A172 (cell line): Measurements from ENCODE around the gene JAM2. TPM values are rescaled to one million over a fixed set of nuclear protein-coding genes. Genes with fewer than 3 reads are reported as not detected.

Experiments
- DNase-seq: peaks from one replicate; pipeline ENCODE4 v3.0.0-alpha.2; 2015; ENCODE audit warnings: low spot score
- total RNA-seq: library from RNA; depleted of rRNA; stranded (reverse); fragments of >200 nt; shearing (Covaris generic); gene quantifications from 2 replicates; pipeline ENCODE4 v1.2.3, GENCODE V29; 2014

The JAM2 gene
- total RNA-seq, 1 experiment from 2014 or later: 3.7 TPM

DNA sequence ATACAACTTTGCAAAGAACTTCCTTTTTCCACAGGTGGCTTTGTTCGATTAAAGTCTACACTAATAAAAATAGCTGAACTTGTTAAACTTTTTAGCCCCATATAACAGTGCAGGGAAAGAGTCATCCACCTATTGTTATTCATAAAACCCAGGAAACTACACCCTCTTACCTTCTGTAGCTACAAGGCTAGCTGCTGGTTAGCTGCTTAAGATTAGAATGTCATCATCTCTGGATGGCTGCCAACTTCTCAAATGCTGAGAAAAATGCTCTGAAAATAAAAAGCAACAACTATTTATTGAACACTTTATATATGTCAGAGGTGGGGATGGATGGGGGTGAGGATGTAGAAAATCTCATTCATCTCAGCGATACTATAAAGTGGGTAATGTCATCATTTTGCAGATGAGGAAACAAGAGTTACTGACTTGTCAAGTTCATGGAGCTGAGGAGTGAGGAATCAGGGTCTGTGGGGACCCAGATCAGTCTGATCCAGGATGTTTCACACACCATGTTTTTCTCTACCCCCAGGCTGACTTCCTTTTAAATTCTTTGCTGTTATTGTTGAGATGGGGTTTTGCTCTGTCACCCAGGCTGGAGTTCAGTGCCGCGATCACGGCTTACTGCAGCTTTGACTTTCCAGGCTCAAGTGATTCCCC lies 78.6 kb downstream of the JAM2 start:
- DNase-seq: peak; percentile 32

DNA sequence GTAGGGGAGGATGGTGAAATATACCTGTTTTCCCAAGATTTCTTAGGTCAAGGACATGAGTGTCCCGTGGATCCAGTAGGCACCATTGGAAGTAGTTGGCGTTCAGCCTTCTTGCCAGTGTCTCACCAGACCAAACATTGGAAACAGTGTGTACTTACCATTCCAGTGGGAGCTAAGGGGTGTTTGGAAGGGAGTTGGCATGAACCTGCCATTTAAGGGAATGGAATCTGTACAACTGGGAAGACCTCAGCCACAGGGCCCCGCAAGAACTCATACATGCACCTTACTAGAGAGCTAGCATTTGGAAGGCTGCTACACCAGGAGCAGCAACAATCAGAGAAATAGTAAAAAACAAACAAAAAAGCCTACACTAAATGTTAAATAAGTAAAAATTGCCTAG lies 82.9 kb downstream of the JAM2 start:
- DNase-seq: no peak

DNA sequence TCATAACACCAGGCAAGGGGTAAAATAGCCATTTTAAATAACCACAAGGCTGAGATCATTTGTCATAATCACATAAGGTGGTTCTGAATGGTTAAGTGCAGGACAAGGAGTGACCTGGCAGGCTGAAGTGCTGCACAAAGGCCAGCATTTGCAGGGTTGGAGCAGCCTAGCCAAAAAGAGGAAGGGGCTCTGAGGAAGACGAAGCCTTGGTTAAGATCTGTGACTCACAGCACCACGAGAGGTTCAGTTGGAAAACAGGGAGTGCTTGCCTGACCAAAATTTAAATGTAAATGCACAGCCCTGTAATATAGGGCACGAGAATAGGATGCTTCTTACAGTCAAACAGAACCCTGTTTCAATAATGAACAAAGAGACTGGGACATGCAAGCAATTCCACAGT lies 83.6 kb downstream of the JAM2 start:
- no peak for DNase-seq

- no peak for DNase-seq
These were observed 93.2 kb downstream of the JAM2 start for GRCh38 chr21:25732091-25732760.

DNA sequence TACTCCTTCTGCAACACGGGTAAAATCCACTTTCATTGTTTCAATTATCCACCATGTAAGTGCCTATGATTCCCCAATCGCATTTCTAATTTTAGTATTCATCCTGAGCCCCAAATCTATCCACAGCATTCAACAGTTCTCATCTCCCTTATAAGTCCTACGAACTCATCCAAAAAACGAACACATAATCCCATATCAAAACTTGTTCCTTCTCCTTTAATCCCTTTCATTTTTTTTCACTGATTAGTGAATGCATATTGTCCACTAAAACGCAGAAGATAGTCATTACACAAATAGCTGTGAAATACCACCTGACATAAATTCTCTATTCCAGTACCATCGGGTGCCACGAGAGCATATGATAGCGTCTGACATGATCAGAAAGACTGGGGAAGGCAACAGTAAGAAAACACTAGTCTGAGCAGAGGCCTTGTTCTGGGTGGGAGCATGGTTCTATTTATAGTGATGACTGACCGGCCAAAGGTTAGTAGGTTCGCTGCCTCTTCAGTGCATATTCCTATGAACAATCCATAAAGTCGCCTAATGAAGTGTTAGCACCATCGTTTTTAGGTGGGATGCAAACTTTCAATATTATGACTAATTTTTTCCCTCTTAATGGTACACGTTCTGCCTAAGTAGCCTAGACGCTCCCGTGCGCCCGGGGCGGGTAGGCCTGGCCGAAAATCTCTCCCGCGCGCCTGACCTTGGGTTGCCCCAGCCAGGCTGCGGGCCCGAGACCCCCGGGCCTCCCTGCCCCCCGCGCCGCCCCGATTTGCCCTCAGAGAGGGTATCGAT lies 95.0 kb downstream of the JAM2 start:
- peak; percentile 27 for DNase-seq

DNA sequence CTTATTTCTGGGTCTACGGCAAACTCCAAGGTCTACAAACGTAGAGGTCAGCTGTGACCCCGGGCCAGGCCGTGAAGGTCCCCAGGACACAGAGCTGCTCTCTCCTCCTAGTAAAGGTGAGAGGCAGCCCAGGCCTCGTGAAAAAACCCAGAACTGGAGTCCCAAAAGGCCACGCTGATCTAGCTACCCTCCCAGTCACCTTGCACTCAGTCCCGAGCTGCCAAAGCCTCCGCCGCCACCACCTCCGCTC lies 95.5 kb downstream of the JAM2 start:
- no peak for DNase-seq

- DNase-seq: peak; percentile 99
These were observed 96.0 kb downstream of the JAM2 start, which contains the start of the genes ATP5PF and GABPA for GRCh38 chr21:25734904-25735645. ATP5PF (minus strand) TSS chr21:25734904; CDS start chr21:25729794, 5,110 bp downstream. GABPA (plus strand) TSS chr21:25734972; CDS start chr21:25741599, 6,627 bp downstream.

- peak; percentile 72 for DNase-seq
These were observed 96.9 kb downstream of the JAM2 start for GRCh38 chr21:25735646-25736597.

- no peak for DNase-seq
These were observed 98.4 kb downstream of the JAM2 start for GRCh38 chr21:25737421-25737820.

DNA sequence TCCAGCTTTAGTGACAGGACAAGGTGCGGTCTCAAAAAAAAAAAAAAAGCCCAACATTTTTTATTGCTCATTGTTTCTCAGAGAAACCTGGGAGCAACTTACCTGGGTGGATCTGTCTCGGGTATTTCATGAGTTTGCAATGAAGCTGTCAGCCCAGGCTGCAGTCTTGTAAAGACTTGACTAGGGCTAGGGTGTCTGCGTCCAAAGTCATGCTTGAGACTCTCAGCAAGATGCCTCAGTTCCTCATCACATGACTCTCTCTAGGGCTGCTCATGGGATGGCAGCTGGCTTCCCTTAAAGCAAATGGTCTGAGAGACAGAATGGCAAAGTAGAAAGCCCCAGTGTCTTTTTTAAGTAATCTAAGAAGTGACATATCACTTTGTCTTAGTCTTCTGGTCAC lies 103.8 kb downstream of the JAM2 start:
- DNase-seq: no peak

GRCh38 chr21:25744854-25745253 lies 105.8 kb downstream of the JAM2 start:
- DNase-seq: no peak

GRCh38 chr21:25750085-25750484 lies 111.0 kb downstream of the JAM2 start:
- no peak for DNase-seq

- no peak for DNase-seq
These were observed 113.4 kb downstream of the JAM2 start for GRCh38 chr21:25752416-25752815.

- no peak for DNase-seq
These were observed 117.3 kb downstream of the JAM2 start for GRCh38 chr21:25756190-25756932.

DNA sequence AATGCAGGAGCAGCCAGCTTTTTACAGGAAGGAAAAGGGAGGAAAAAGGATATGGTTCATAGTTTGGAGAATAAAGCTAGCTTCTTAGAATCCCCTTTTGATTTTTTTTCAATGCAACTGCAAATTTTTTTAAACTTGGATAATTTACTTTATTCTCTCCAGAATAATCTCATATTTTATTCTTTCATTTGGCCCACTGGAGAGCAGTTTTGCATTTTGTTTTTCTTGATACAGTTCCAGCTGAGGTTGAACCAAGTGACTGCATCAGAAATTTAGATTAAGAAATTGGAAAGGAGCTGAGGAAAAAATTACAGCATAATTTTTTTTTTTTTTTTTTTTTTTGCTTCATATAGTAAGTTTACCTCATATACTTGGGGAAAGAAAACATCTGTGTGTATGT lies 118.5 kb downstream of the JAM2 start:
- DNase-seq: no peak

DNA sequence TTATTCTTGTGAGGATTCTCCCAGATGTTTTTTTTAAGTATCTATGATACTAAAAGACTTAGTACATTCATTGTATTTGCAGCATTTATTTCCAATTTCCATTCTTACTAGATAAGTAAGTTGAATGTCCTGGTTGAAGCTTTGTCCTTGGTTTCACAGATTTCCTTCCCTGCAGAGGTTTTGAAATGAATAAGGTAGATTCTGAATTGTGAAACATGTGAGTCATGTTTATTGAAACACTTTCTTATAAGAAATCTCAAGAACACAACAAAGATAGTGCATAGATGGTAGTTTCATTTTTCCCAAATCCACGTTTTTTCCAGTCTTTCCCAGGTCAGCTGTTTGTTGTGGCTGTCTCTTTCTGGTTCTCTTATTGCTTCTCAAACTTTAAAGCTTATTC lies 120.5 kb downstream of the JAM2 start:
- DNase-seq: no peak

DNA sequence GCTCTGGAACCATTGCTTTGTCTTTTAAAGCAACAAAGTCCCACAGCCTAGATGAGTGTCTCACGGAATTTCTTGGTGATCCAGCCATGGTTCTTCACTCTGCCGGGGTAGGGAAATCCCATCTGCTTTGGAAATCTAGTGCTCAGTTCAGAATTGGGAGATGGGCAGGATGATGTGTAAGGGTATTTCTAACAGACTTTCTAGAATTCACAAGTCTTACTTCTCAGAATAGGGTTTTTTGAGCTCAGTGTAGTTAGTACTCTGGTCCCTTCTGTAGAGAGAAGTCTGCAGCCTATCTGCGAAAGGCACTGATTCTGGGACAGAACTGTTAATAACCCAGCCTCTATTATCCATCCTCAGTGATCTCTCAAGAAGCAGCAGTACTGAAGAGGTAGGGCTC lies 121.0 kb downstream of the JAM2 start:
- DNase-seq: no peak

GRCh38 chr21:25760677-25761076 lies 121.6 kb downstream of the JAM2 start:
- no peak for DNase-seq

GRCh38 chr21:25764065-25764464 lies 125.0 kb downstream of the JAM2 start:
- DNase-seq: no peak
